Hepatocyte (in vitro differentiated cells): ENCODE results near the gene NKRF. TPM values are rescaled to one million over a fixed set of nuclear protein-coding genes. Genes with fewer than 3 reads are reported as not detected.

Experiments
- DNase-seq: peaks from one replicate; pipeline ENCODE4 v3.0.0-alpha.2; 2016; ENCODE audit warnings: low spot score
- H2AFZ ChIP-seq: fragments of 200-600 bp; sonication (generic); 2 replicates; pipeline ENCODE4 v1.6.0; 2016; ENCODE audit warnings: antibody characterized with exemption, mild to moderate bottlenecking
- H3K27ac ChIP-seq: fragments of 200-600 bp; sonication (generic); 2 replicates; pipeline ENCODE4 v1.5.1; 2016; ENCODE audit warnings: mild to moderate bottlenecking
- H3K27me3 ChIP-seq: fragments of 200-600 bp; sonication (generic); 2 replicates; pipeline ENCODE4 v1.6.1; 2016
- H3K36me3 ChIP-seq: fragments of 200-600 bp; sonication (generic); replicated peaks from 2 replicates; pipeline ENCODE4 v1.5.1; 2016; ENCODE audit warnings: low read depth; ENCODE audit not compliant: insufficient read depth
- H3K4me1 ChIP-seq: fragments of 200-600 bp; sonication (generic); 2 replicates; pipeline ENCODE4 v1.5.1; 2016; ENCODE audit warnings: mild to moderate bottlenecking, moderate library complexity; ENCODE audit not compliant: insufficient read depth
- H3K4me2 ChIP-seq: fragments of 200-600 bp; sonication (generic); 2 replicates; pipeline ENCODE4 v1.6.0; 2016
- H3K4me3 ChIP-seq: fragments of 200-600 bp; sonication (generic); 2 replicates; pipeline ENCODE4 v1.5.1; 2016; ENCODE audit warnings: mild to moderate bottlenecking
- H3K79me2 ChIP-seq: fragments of 200-600 bp; sonication (generic); 2 replicates; pipeline ENCODE4 v1.6.0; 2017; ENCODE audit warnings: mild to moderate bottlenecking
- H3K9me2 ChIP-seq: fragments of 200-600 bp; sonication (generic); replicated peaks from 2 replicates; pipeline ENCODE4 v1.6.0; 2017; ENCODE audit warnings: mild to moderate bottlenecking; ENCODE audit not compliant: insufficient read depth
- H3K9me3 ChIP-seq: fragments of 200-600 bp; sonication (generic); 2 replicates; pipeline ENCODE4 v1.5.1; 2016; ENCODE audit warnings: low read depth, mild to moderate bottlenecking
- H4K20me1 ChIP-seq: fragments of 200-600 bp; sonication (generic); 2 replicates; pipeline ENCODE4 v1.6.0; 2016; ENCODE audit warnings: mild to moderate bottlenecking; ENCODE audit not compliant: insufficient read depth, poor library complexity, severe bottlenecking
- EZH2 ChIP-seq: fragments of 200-600 bp; sonication (generic); IDR thresholded peaks from 2 replicates; pipeline ENCODE4 v1.6.1; 2016; ENCODE audit warnings: antibody characterized with exemption, mild to moderate bottlenecking, borderline replicate concordance
- EZH2phosphoT487 ChIP-seq: fragments of 200-600 bp; sonication (generic); IDR thresholded peaks from one replicate; pipeline ENCODE4 v1.6.1; 2018; ENCODE audit warnings: antibody characterized with exemption, mild to moderate bottlenecking, low read depth, moderate library complexity; ENCODE audit not compliant: unreplicated experiment, severe bottlenecking
- WGBS: methylation state at CpG from one replicate; pipeline ENCODE4 v1.1.6; 2016; ENCODE audit warnings: low lambda C conversion rate; ENCODE audit errors: missing lambda C conversion rate; 5-methylcytosine and 5-hydroxymethylcytosine counted together
- polyA plus RNA-seq: library from polyadenylated mRNA; unstranded; fragments of >200 nt; fragmentation: Nextera tagmentation; extraction: Ambion mirVana; gene quantifications from 2 replicates; pipeline ENCODE4 v1.2.1, GENCODE V29; 2016
- total RNA-seq: library from RNA; depleted of rRNA; stranded (reverse); fragments of >200 nt; gene quantifications from 2 replicates; pipeline ENCODE4 v1.2.3, GENCODE V29; 2014
- TF ChIP-seq, protein P1 (sequence below): fragments of 200-600 bp; sonication (generic); IDR thresholded peaks from 2 replicates; pipeline ENCODE4 v1.5.1; 2016; ENCODE audit warnings: antibody characterized with exemption, mild to moderate bottlenecking; ENCODE audit not compliant: poor library complexity

Gene NKRF
- total and polyA plus RNA-seq, 2 experiments from 2014 or later = 3.0 to 9.0 TPM

DNA sequence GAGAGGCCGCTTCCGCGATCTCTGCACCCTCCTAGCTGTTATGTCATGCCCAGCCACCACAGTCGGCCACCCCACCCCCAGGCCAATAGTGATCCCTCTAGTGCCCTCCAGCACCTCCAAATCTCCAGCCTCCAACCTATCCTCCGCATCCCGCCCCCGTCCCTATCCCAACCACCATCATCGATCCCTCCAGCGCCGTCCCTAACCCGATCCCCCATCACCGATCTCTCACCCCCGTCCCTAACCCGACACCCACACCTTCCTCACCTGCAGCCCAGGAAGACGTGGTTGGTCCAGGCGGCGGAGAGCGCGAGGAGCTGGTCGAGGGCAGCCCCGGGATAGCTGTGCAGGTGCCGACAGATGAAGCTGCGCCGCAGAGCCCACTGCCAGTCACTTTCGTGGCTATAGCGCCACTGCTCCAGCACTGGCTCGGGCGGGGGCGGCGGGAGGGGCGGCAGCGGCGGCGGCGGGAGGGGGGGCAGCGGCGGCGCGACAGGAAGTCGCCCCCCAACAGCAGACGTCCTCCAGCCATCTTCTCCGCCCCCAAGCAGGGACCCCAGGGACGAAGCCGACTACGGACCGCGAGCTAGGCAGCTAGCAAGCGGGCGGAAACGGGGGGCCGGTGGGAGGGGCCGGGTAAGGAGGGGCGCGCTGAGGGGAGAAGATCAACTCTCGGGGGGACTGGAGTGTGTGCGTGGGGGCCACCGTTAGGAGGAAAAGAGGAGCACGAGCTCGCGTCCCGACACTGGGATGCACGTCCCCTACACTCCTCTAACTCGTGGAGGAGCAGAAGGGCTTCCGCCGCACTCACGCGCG lies 552 bp downstream of the NKRF start:
- H3K9me2 ChIP-seq = no peaks in the 10 kb centered on the region
- no peaks in the 10 kb centered on the region for H3K4me1 ChIP-seq
- H3K36me3 ChIP-seq = no peaks in the 10 kb centered on the region
- H4K20me1 ChIP-seq = peaks cover 4% of the 10 kb centered on the region
- peak overlapping the region; percentile 81 for H3K27ac ChIP-seq
- DNase-seq = peak; percentile 56
- peak overlapping the region; percentile 46 for H3K4me3 ChIP-seq
- H3K9me3 ChIP-seq = no peaks in the 10 kb centered on the region
- peak overlapping the region; percentile 83 for H3K4me2 ChIP-seq
- H3K27me3 ChIP-seq = no peaks in the 10 kb centered on the region
- TF ChIP-seq, protein P1, sequence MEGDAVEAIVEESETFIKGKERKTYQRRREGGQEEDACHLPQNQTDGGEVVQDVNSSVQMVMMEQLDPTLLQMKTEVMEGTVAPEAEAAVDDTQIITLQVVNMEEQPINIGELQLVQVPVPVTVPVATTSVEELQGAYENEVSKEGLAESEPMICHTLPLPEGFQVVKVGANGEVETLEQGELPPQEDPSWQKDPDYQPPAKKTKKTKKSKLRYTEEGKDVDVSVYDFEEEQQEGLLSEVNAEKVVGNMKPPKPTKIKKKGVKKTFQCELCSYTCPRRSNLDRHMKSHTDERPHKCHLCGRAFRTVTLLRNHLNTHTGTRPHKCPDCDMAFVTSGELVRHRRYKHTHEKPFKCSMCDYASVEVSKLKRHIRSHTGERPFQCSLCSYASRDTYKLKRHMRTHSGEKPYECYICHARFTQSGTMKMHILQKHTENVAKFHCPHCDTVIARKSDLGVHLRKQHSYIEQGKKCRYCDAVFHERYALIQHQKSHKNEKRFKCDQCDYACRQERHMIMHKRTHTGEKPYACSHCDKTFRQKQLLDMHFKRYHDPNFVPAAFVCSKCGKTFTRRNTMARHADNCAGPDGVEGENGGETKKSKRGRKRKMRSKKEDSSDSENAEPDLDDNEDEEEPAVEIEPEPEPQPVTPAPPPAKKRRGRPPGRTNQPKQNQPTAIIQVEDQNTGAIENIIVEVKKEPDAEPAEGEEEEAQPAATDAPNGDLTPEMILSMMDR = no peak
- TF ChIP-seq EZH2phosphoT487 (no peak), EZH2 (no peak)
- peaks cover 36% of the 10 kb centered on the region for H3K79me2 ChIP-seq
- WGBS = 39% methylated on average over 26 of the region's 68 CpGs
- peak overlapping the region; percentile 41 for H2AFZ ChIP-seq

DNA sequence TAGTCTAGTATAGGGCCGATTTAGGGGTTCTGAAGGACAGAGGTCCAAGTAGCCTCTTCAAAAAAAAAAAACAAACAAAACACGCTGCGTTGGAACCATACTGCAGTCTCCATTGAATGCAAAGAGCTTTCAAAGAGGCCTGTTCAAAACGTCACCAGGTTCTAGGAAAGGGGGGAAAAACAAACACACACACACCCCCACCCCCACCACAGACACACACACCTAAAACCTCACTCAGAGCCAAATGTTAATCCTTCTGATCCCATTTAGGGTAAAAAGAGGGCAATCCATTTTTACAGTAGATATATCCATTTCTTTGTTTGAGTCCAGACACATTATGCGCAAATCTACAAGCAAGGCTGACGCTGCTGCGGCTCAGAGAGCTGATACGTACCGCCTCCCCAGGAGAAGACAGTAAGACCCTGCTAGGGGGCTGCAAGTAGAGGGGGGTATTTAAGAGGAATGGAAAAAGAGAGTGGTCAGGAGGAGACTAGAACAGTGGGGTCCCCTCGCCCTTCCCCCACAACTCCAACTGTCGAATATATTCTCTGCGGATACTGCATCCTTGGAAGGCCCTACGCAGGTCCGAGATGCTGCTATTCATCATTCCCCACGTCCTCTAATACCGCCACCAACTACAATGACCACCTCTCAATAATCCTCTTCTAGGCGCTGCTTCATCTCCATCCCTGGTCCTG lies 1.3 kb downstream of the NKRF start:
- Histone ChIP-seq H3K4me1 (no peaks in the 10 kb centered on the region), H3K4me3 (peak overlapping the region; percentile 46), H3K79me2 (peaks cover 44% of the 10 kb centered on the region), H3K9me3 (no peaks in the 10 kb centered on the region), H3K27me3 (no peaks in the 10 kb centered on the region), H2AFZ (no peak overlapping the region), H3K27ac (no peak overlapping the region), H3K4me2 (peak overlapping the region; percentile 83), H3K36me3 (no peaks in the 10 kb centered on the region), H4K20me1 (peaks cover 4% of the 10 kb centered on the region), H3K9me2 (no peaks in the 10 kb centered on the region)
- DNase-seq = no peak
- TF ChIP-seq EZH2phosphoT487 = no peak
- TF ChIP-seq, protein P1 = no peak
- no peak for TF ChIP-seq EZH2
- 37% methylated on average over 17 of the region's 17 CpGs for whole genome bisulfite sequencing

DNA sequence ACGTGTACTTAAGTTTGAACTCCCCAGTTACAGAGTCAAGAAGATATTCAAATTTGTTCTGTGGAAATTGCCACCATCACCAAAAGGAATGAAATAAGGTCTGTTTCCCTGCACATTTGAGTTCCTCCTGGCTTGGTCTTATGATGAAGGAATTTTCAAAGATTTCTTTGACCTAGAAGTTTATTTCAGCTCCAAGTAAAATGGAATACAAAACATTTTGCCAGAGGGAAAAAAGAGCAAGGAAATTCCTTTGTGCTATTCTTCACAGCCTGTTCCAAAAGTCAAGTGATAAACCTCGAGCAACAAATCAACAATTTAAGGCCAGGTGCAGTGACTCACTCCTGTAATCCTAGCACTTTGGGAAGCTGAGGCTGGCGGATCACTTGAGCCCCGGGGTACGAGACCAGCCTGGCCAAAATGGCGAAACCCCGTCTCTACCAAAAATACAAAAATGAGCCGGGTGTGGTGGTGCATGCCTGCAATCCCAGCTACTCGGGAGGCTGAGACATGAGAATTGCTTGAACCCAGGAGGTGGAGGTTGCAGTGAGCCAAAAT lies 3.4 kb downstream of the NKRF start:
- Histone ChIP-seq H3K9me3 (no peaks in the 10 kb centered on the region), H3K27ac (no peak overlapping the region), H3K9me2 (no peaks in the 10 kb centered on the region), H3K36me3 (no peaks in the 10 kb centered on the region), H3K4me1 (no peaks in the 10 kb centered on the region), H2AFZ (no peak overlapping the region), H3K4me2 (no peak overlapping the region), H3K4me3 (no peak overlapping the region), H3K27me3 (no peaks in the 10 kb centered on the region), H4K20me1 (peaks cover 4% of the 10 kb centered on the region), H3K79me2 (peaks cover 51% of the 10 kb centered on the region)
- DNase-seq = no peak
- TF ChIP-seq, protein P1 = no peak
- no peak for TF ChIP-seq EZH2
- no peak for TF ChIP-seq EZH2phosphoT487
- 71% methylated on average over 9 of the region's 9 CpGs for WGBS
